Smooth muscle cell (in vitro differentiated cells): ENCODE data around the gene CLSTN2. TPM values are rescaled to one million over a fixed set of nuclear protein-coding genes. Genes with fewer than 3 reads are reported as not detected.

Experiments
- DNase-seq: peaks from one replicate; lab custom pipeline; 2025; ENCODE audit not compliant: unreplicated experiment; lab: John Stamatoyannopoulos, UW
- H2AFZ ChIP-seq: fragments of 200-600 bp; sonication (generic); 2 replicates; pipeline ENCODE4 v1.6.0; 2016; ENCODE audit warnings: antibody characterized with exemption, low read depth, mild to moderate bottlenecking
- H3F3A ChIP-seq: fragments of 200-600 bp; sonication (generic); 2 replicates; pipeline ENCODE4 v1.6.0; 2017; ENCODE audit warnings: antibody characterized with exemption, low read depth
- H3K27ac ChIP-seq: fragments of 200-600 bp; sonication (generic); 2 replicates; pipeline ENCODE4 v1.5.1; 2016; ENCODE audit warnings: low read depth, mild to moderate bottlenecking
- H3K27me3 ChIP-seq: fragments of 200-600 bp; sonication (generic); 2 replicates; pipeline ENCODE4 v1.6.1; 2016; ENCODE audit warnings: low read depth, mild to moderate bottlenecking
- H3K36me3 ChIP-seq: fragments of 200-600 bp; sonication (generic); 2 replicates; pipeline ENCODE4 v1.5.1; 2016; ENCODE audit warnings: low read depth
- H3K4me1 ChIP-seq: fragments of 200-600 bp; sonication (generic); 2 replicates; pipeline ENCODE4 v1.5.1; 2016; ENCODE audit warnings: low read depth
- H3K4me2 ChIP-seq: fragments of 200-600 bp; sonication (generic); 2 replicates; pipeline ENCODE4 v1.6.0; 2016; ENCODE audit warnings: mild to moderate bottlenecking
- H3K4me3 ChIP-seq: fragments of 200-600 bp; sonication (generic); 2 replicates; pipeline ENCODE4 v1.5.1; 2016; ENCODE audit warnings: mild to moderate bottlenecking
- H3K79me2 ChIP-seq: fragments of 200-600 bp; sonication (generic); 2 replicates; pipeline ENCODE4 v1.6.0; 2016; ENCODE audit warnings: low read depth, mild to moderate bottlenecking
- H3K9ac ChIP-seq: fragments of 200-600 bp; sonication (generic); 2 replicates; pipeline ENCODE4 v1.6.0; 2016; ENCODE audit warnings: low read depth
- H3K9me3 ChIP-seq: fragments of 200-600 bp; sonication (generic); replicated peaks from 2 replicates; pipeline ENCODE4 v1.5.1; 2016; ENCODE audit warnings: low read depth
- H4K20me1 ChIP-seq: fragments of 200-600 bp; sonication (generic); 2 replicates; pipeline ENCODE4 v1.6.0; 2016; ENCODE audit warnings: low read depth
- CTCF ChIP-seq: fragments of 200-600 bp; sonication (generic); IDR thresholded peaks from 2 replicates; pipeline ENCODE4 v1.5.1; 2017; ENCODE audit warnings: borderline replicate concordance, mild to moderate bottlenecking, antibody characterized with exemption; ENCODE audit not compliant: insufficient read depth, poor library complexity, severe bottlenecking
- WGBS: methylation state at CpG from one replicate; pipeline ENCODE4 v1.1.7; 2016; ENCODE audit warnings: low lambda C conversion rate; 5-methylcytosine and 5-hydroxymethylcytosine counted together
- polyA plus RNA-seq: library from polyadenylated mRNA; unstranded; fragments of >200 nt; fragmentation: Nextera tagmentation; extraction: Ambion mirVana; gene quantifications from 2 replicates; pipeline ENCODE4 v1.2.1, GENCODE V29; 2016
- total RNA-seq: library from RNA; depleted of rRNA; stranded (reverse); fragments of >200 nt; gene quantifications from 2 replicates; pipeline ENCODE4 v1.2.3, GENCODE V29; 2014

Gene CLSTN2
- total and polyA plus RNA-seq, 2 experiments from 2014 or later: 0.91 to 1.5 TPM

- Histone ChIP-seq H3K9ac (no peak overlapping the region), H3K4me1 (no peaks in the 10 kb centered on the region), H3K27me3 (no peaks in the 10 kb centered on the region), H3K79me2 (no peaks in the 10 kb centered on the region), H3F3A (no peaks in the 10 kb centered on the region), H3K9me3 (no peaks in the 10 kb centered on the region), H4K20me1 (no peaks in the 10 kb centered on the region), H3K4me2 (no peak overlapping the region), H3K4me3 (no peak overlapping the region), H3K27ac (no peak overlapping the region), H3K36me3 (no peaks in the 10 kb centered on the region), H2AFZ (no peak overlapping the region)
- no peak for DNase-seq
- WGBS: 74% methylated on average over 1 of the region's 1 CpG
- TF ChIP-seq CTCF: no peak
Observed at GRCh38 chr3:140081887-140082286, 146.9 kb downstream of the CLSTN2 start.

- Histone ChIP-seq H3K4me3 (no peak overlapping the region), H3K4me1 (no peaks in the 10 kb centered on the region), H3K9me3 (no peaks in the 10 kb centered on the region), H3K79me2 (no peaks in the 10 kb centered on the region), H3K4me2 (no peak overlapping the region), H3K9ac (no peak overlapping the region), H4K20me1 (no peaks in the 10 kb centered on the region), H3K36me3 (no peaks in the 10 kb centered on the region), H3K27ac (no peak overlapping the region), H3K27me3 (no peaks in the 10 kb centered on the region), H3F3A (no peaks in the 10 kb centered on the region), H2AFZ (no peak overlapping the region)
- TF ChIP-seq CTCF: no peak
- WGBS: 88% methylated on average over 5 of the region's 5 CpGs
- DNase-seq: no peak
Observed at GRCh38 chr3:140085001-140085400, 150.0 kb downstream of the CLSTN2 start.

- Histone ChIP-seq H3K36me3 (no peaks in the 10 kb centered on the region), H3K9ac (no peak overlapping the region), H3K4me1 (no peaks in the 10 kb centered on the region), H3K4me2 (no peak overlapping the region), H3F3A (no peaks in the 10 kb centered on the region), H3K27me3 (no peaks in the 10 kb centered on the region), H2AFZ (no peak overlapping the region), H3K4me3 (no peak overlapping the region), H3K27ac (no peak overlapping the region), H3K79me2 (no peaks in the 10 kb centered on the region), H3K9me3 (no peaks in the 10 kb centered on the region), H4K20me1 (no peaks in the 10 kb centered on the region)
- no peak for TF ChIP-seq CTCF
- DNase-seq: no peak
- WGBS: 90% methylated on average over 1 of the region's 1 CpG
Observed at GRCh38 chr3:140086642-140087041, 151.7 kb downstream of the CLSTN2 start.

GRCh38 chr3:140088058-140088457 lies 153.1 kb downstream of the CLSTN2 start:
- Histone ChIP-seq H3K27ac (no peak overlapping the region), H3K27me3 (no peaks in the 10 kb centered on the region), H3K4me1 (no peaks in the 10 kb centered on the region), H3K9ac (no peak overlapping the region), H3K36me3 (no peaks in the 10 kb centered on the region), H3K79me2 (no peaks in the 10 kb centered on the region), H3K4me2 (no peak overlapping the region), H4K20me1 (no peaks in the 10 kb centered on the region), H3F3A (no peaks in the 10 kb centered on the region), H2AFZ (no peak overlapping the region), H3K4me3 (no peak overlapping the region), H3K9me3 (no peaks in the 10 kb centered on the region)
- no peak for DNase-seq
- TF ChIP-seq CTCF: no peak
- WGBS: 69% methylated on average over 3 of the region's 3 CpGs
